ENCODE measurements around the gene HOXA10. TPM values are rescaled to one million over a fixed set of nuclear protein-coding genes. Genes with fewer than 3 reads are reported as not detected.

HOXA10 gene
- total RNA-seq, 2 experiments from 2014 or later = not detected

- Mint-ChIP-seq H3K4me1 (ENCODE audit: low read depth) (peaks cover 16% of the 10 kb centered on the region), H3K27ac (no peak overlapping the region), H3K4me3 (no peak overlapping the region), H3K27me3 (peaks cover 98% of the 10 kb centered on the region), H3K36me3 (ENCODE audit: low read depth) (no peaks in the 10 kb centered on the region), H3K9me3 (no peaks in the 10 kb centered on the region)
- H3K36me3 ChIP-seq (ENCODE audit: insufficient read depth, low read length) = no peaks in the 10 kb centered on the region
- CTCF ChIA-PET = interaction anchor here (0.8 to 1.2 kb wide), 2 partner anchors 12 to 32 kb away, joined by 4 read pairs; partner anchors contain the start of gene HOXA13
- peaks cover 21% of the 10 kb centered on the region for H3K4me1 ChIP-seq (ENCODE audit: insufficient read depth, low read length)
- intact Hi-C loops (cut with DNase I, micrococcal nuclease) = loop anchor here (5.0 kb wide), 4 partner anchors 361 to 811 kb away; no protein-coding TSS in a partner anchor
- no peak overlapping the region for H3K27ac ChIP-seq (ENCODE audit: low read depth in 1 of 2, low read length in 2 of 2)
- ATAC-seq (ENCODE audit: poor library complexity) (no peak), DNase-seq (no peak)
- POLR2A ChIA-PET = no interaction called here
- TF ChIP-seq CTCF (IDR thresholded peaks at IDR 0.05) = no peak
- H3K9me3 ChIP-seq (ENCODE audit: control insufficient read depth in 1 of 2, insufficient read depth in 1 of 2, low read length in 2 of 2) = peaks cover 0 to 18% of the 10 kb centered on the region in 2 experiments
- H3K27me3 ChIP-seq (ENCODE audit: control insufficient read depth in 1 of 2, insufficient read depth in 2 of 2, low read length in 2 of 2) = peaks cover 81 to 100% of the 10 kb centered on the region in 2 experiments
- H3K4me3 ChIP-seq (ENCODE audit: low read length) = no peak overlapping the region
Measured at GRCh38 chr7:27211764-27212204, 37.7 kb upstream of the HOXA10 start.

GRCh38 chr7:27211084-27211446, 36.9 kb upstream of the HOXA10 start:
- no peak overlapping the region for H3K4me3 Mint-ChIP-seq
- intact Hi-C loops (cut with DNase I, micrococcal nuclease) = loop anchor here (5.0 kb wide), 4 partner anchors 361 to 811 kb away; no protein-coding TSS in a partner anchor
- POLR2A ChIA-PET = no interaction called here

GRCh38 chr7:27210441-27211083, 36.4 kb upstream of the HOXA10 start:
- Histone ChIP-seq H3K4me1 (ENCODE audit: insufficient read depth, low read length) (peaks cover 27% of the 10 kb centered on the region), H3K9me3 (ENCODE audit: control insufficient read depth in 1 of 2, insufficient read depth in 1 of 2, low read length in 2 of 2) (peaks cover 0 to 24% of the 10 kb centered on the region in 2 experiments), H3K4me3 (ENCODE audit: low read length) (peak overlapping the region; percentile 20), H3K27ac (ENCODE audit: low read depth in 1 of 2, low read length in 2 of 2) (no peak overlapping the region), H3K36me3 (ENCODE audit: insufficient read depth, low read length) (no peaks in the 10 kb centered on the region), H3K27me3 (ENCODE audit: control insufficient read depth in 1 of 2, insufficient read depth in 2 of 2, low read length in 2 of 2) (peaks cover 81 to 100% of the 10 kb centered on the region in 2 experiments)
- DNase-seq (peak in 7 of 14 experiments; percentile 31 to 69 (median 41)), ATAC-seq (ENCODE audit: poor library complexity) (peak; percentile 69)
- Mint-ChIP-seq H3K4me3 (peak overlapping the region; percentile 59), H3K4me1 (ENCODE audit: low read depth) (peaks cover 22% of the 10 kb centered on the region), H3K9me3 (no peaks in the 10 kb centered on the region), H3K27me3 (peaks cover 98% of the 10 kb centered on the region), H3K27ac (no peak overlapping the region), H3K36me3 (ENCODE audit: low read depth) (no peaks in the 10 kb centered on the region)
- peak; percentile 81 for TF ChIP-seq CTCF (IDR thresholded peaks at IDR 0.05)
- intact Hi-C loops (cut with DNase I, micrococcal nuclease) = loop anchor here (5.0 kb wide), 4 partner anchors 362 to 812 kb away; no protein-coding TSS in a partner anchor
- ChIA-PET CTCF (interaction anchor here (0.9 to 1.9 kb wide), 6 partner anchors 11 to 886 kb away, joined by 4 to 8 read pairs (median 4); partner anchors contain the start of gene HOXA13), POLR2A (no interaction called here)

More at GRCh38 chr7:27211084-27211446, 36.9 kb upstream of the HOXA10 start:
- no peak for TF ChIP-seq CTCF (IDR thresholded peaks at IDR 0.05)
- peaks cover 98% of the 10 kb centered on the region for H3K27me3 Mint-ChIP-seq
- peaks cover 17% of the 10 kb centered on the region for H3K4me1 Mint-ChIP-seq (ENCODE audit: low read depth)
- H3K36me3 Mint-ChIP-seq (ENCODE audit: low read depth) = no peaks in the 10 kb centered on the region
- Histone ChIP-seq H3K27me3 (ENCODE audit: control insufficient read depth in 1 of 2, insufficient read depth in 2 of 2, low read length in 2 of 2) (peaks cover 79 to 100% of the 10 kb centered on the region in 2 experiments), H3K4me1 (ENCODE audit: insufficient read depth, low read length) (peaks cover 22% of the 10 kb centered on the region), H3K9me3 (ENCODE audit: control insufficient read depth in 1 of 2, insufficient read depth in 1 of 2, low read length in 2 of 2) (peaks cover 0 to 19% of the 10 kb centered on the region in 2 experiments), H3K27ac (ENCODE audit: low read depth in 1 of 2, low read length in 2 of 2) (no peak overlapping the region), H3K36me3 (ENCODE audit: insufficient read depth, low read length) (no peaks in the 10 kb centered on the region), H3K4me3 (ENCODE audit: low read length) (no peak overlapping the region)
- no peaks in the 10 kb centered on the region for H3K9me3 Mint-ChIP-seq
- no peak overlapping the region for H3K27ac Mint-ChIP-seq
- DNase-seq = no peak
- ATAC-seq (ENCODE audit: poor library complexity) = no peak
- CTCF ChIA-PET = interaction anchor here (0.8 to 1.9 kb wide), 4 partner anchors 12 to 809 kb away, joined by 4 read pairs; partner anchors contain the start of gene HOXA13
